Measurements from ENCODE around the gene PLA2G12A.

- TF ChIP-seq CTCF (IDR thresholded peaks at IDR 0.05; ENCODE audit: low read depth, low read length) (no peak), EZH2phosphoT487 (IDR thresholded peaks at IDR 0.05; ENCODE audit: low read depth) (no peak)
These were observed 28.1 kb downstream of the PLA2G12A start for GRCh38 chr4:109701566-109702410.
